ENCODE data around the gene LILRA2.
"Not testable (repeated sequence)": the region's sequence is repeated elsewhere in the genome, so short reads cannot be mapped to it uniquely, and the experiment has no call there.

GRCh38 chr19:54624934-54625730 is 51.5 kb downstream of the LILRA2 start:
- TF ChIP-seq CTCF (IDR thresholded peaks at IDR 0.05; ENCODE audit: low read length); EZH2 (IDR thresholded peaks at IDR 0.05; ENCODE audit: borderline replicate concordance, low read length): not testable (repeated sequence)

All from OCI-LY1 (cell line).